Pancreas (tissue), 10 donors: ENCODE measurements around the gene LRIG1. TPM values are rescaled to one million over a fixed set of nuclear protein-coding genes. Genes with fewer than 3 reads are reported as not detected.
"Not testable (repeated sequence)": the region's sequence is repeated elsewhere in the genome, so short reads cannot be mapped to it uniquely, and the experiment has no call there.

Source experiments
- ATAC-seq, 4 donors: fragments of 200-7000 bp; cut with Tn5 transposase; one replicate each; pipeline versions ENCODE4 v1.8.0 to v1.9.1; 2020; ENCODE audit warnings: mild to moderate bottlenecking in 4 of 4, moderate library complexity in 4 of 4
- DNase-seq, 6 donors: peaks; one replicate each; pipeline ENCODE4 v3.0.0-alpha.2; 2020
- FAIRE-seq: peaks from 2 replicates; lab custom pipeline; 2012; peaks lifted over from hg19 to GRCh38; lab: Jason Lieb, UNC
- H3K27ac ChIP-seq, 4 donors: fragments of 200-600 bp; sonication (generic); 1 replicate in 3 of 4; 2 replicates in 1 of 4; pipeline versions ENCODE4 v1.5.0 to v1.8.0; 2020
- H3K27me3 ChIP-seq, 4 donors: fragments of 200-600 bp; one replicate each; pipeline ENCODE4 v1.8.0; 2021
- H3K36me3 ChIP-seq, 3 donors: fragments of 200-600 bp; sonication (generic) in 1 of 3; one replicate each; pipeline versions ENCODE4 v1.5.0 to v1.8.0; 2020 to 2021
- H3K4me1 ChIP-seq, 3 donors: fragments of 200-600 bp; one replicate each; pipeline ENCODE4 v1.8.0; 2021
- H3K4me3 ChIP-seq, 4 donors: fragments of 200-600 bp; sonication (generic) in 2 of 4; one replicate each; pipeline versions ENCODE4 v1.5.0 to v1.8.0; 2020 to 2021
- H3K9me3 ChIP-seq, 4 donors: fragments of 200-600 bp; one replicate each; pipeline ENCODE4 v1.8.0; 2021
- WGBS, 2 donors: extraction: QIAGEN DNeasy Blood & Tissue Kit; methylation state at CpG; one replicate each; pipeline ENCODE4 v1.1.7; 2013; 5-methylcytosine and 5-hydroxymethylcytosine counted together
- intact Hi-C, 3 donors: fragments of 100-400 bp; cut with DNase I; formaldehyde crosslinking; loops; one replicate each; pipeline versions ENCODE4 v1.11.1 to v1.14.2; 2022
- polyA plus RNA-seq, 2 donors: library from polyadenylated mRNA; stranded (reverse); fragments of 200-250 nt; gene quantifications; one replicate each; pipeline ENCODE4 v1.2.3, GENCODE V29; 2013
- total RNA-seq, 6 donors: library from RNA; stranded (reverse); fragmentation: NEBNext Ultra II Directional in 4 of 6; extraction: Animal tissue kit (Norgen Biotek cat#: 25700) in 4 of 6; gene quantifications; one replicate each; pipeline versions ENCODE4 v1.2.1 to v1.2.4, GENCODE V29; 2021 to 2023
- TF ChIP-seq, protein P1 (sequence below), 4 donors: fragments of 200-600 bp; sonication (generic) in 3 of 4; IDR thresholded peaks; one replicate each; pipeline versions ENCODE4 v1.5.0 to v1.8.0; 2021; ENCODE audit warnings: antibody characterized with exemption in 4 of 4
- donor health status: healthy with polysubstance abuse.
- donor health status: DM: no; HTN: no; CAD: no; lungs with moderate emphysema.
- donor health status: DM: no; HTN: no; CAD: no.
- donor health status: control.
- donor health status: control.
- donor health status: Bipolar disorder and iron deficiency.
- donor health status: DM: yes; HTN: yes; CAD: no.
- donor health status: DM: no; HTN: no; CAD: no.
- donor health status: DM: no; HTN: no; CAD: no.
- donor health status: DM: yes; HTN: yes; CAD: no.

Gene LRIG1
- total and polyA plus RNA-seq, 8 donors, result 32.7 to 104 (median 68.0) TPM

DNA sequence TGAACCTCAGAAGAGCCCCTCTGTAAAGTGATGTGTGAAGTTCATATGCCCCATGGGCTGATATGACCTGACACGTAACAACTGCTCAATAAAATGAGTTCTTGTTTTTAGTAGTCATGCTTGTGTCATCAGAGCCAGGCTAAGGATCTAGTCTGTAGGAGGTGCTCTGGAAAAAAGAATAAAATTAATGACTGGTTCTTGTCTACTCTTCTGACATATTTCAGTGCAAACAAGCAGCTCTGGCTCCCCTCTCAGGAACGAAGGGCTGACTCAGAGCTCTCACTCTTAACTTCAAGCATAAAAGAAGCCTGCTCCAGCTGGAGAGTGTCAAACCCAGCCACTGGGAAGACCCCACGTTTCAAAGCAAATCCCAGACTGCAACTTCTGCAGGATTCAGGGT lies 77.0 kb downstream of the LRIG1 start:
- no peaks in the 10 kb centered on the region for H3K9me3 ChIP-seq
- no peak overlapping the region for H3K27ac ChIP-seq
- H3K4me3 ChIP-seq, result no peak overlapping the region
- 18 to 26% methylated on average over 3 of the region's 3 CpGs for WGBS, 2 donors
- H3K27me3 ChIP-seq, result no peaks in the 10 kb centered on the region
- TF ChIP-seq, protein P1, sequence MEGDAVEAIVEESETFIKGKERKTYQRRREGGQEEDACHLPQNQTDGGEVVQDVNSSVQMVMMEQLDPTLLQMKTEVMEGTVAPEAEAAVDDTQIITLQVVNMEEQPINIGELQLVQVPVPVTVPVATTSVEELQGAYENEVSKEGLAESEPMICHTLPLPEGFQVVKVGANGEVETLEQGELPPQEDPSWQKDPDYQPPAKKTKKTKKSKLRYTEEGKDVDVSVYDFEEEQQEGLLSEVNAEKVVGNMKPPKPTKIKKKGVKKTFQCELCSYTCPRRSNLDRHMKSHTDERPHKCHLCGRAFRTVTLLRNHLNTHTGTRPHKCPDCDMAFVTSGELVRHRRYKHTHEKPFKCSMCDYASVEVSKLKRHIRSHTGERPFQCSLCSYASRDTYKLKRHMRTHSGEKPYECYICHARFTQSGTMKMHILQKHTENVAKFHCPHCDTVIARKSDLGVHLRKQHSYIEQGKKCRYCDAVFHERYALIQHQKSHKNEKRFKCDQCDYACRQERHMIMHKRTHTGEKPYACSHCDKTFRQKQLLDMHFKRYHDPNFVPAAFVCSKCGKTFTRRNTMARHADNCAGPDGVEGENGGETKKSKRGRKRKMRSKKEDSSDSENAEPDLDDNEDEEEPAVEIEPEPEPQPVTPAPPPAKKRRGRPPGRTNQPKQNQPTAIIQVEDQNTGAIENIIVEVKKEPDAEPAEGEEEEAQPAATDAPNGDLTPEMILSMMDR (IDR thresholded peaks at IDR 0.05), result no peak
- no peaks in the 10 kb centered on the region for H3K36me3 ChIP-seq
- intact Hi-C loops, result no loop called here
- ATAC-seq (no peak), DNase-seq (peak in 1 of 6 donors; percentile 17), FAIRE-seq (no peak)
- peaks cover 43 to 51% (median 51%) of the 10 kb centered on the region in 3 donors for H3K4me1 ChIP-seq

DNA sequence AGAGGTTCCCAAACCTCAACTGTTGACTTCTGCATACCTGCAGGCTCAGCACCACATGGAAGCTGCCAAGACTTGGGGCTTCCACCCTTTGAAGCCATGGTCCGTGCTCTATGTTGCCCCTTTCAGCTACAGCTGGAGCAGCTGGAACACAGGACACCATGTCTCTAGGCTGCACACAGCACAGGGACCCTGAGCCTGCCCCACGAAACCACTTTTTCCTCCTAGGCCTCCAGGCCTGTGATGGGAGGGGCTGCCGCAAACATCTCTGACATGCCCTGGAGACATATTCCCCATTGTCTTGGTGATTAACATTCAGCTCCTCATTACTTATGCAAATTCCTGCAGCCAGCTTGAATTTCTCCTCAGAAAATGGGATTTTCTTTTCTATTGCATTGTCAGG lies 78.9 kb downstream of the LRIG1 start:
- FAIRE-seq, intact Hi-C loops, H3K36me3 ChIP-seq, ATAC-seq, H3K9me3 ChIP-seq, H3K27ac ChIP-seq, H3K27me3 ChIP-seq, H3K4me3 ChIP-seq: not testable (repeated sequence)
- peaks cover 36 to 44% (median 38%) of the 10 kb centered on the region in 3 donors for H3K4me1 ChIP-seq
- 97 to 98% methylated on average over 3 of the region's 3 CpGs for WGBS, 2 donors
- DNase-seq, result peak in 1 of 6 donors; percentile 38

DNA sequence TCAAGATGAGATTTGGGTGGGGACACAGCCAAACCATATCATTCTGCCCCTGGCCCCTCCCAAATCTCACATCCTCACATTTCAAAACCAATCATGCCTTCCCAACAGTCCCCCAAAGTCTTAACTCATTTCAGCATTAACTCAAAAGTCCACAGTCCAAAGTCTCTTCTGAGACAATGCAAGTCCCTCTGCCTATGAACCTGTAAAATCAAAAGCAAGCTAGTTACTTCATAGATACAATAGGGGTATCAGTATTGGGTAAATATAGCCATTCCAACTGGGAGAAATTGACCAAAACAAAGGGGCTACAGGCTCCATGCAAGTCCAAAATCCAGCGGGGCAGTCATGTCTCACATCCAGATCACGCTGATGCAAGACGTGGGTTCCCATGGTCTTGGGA lies 79.7 kb downstream of the LRIG1 start:
- H3K9me3 ChIP-seq, H3K27ac ChIP-seq, H3K4me3 ChIP-seq, intact Hi-C loops, FAIRE-seq, H3K27me3 ChIP-seq, ATAC-seq, H3K36me3 ChIP-seq: not testable (repeated sequence)
- WGBS, 2 donors, result 84 to 88% methylated on average over 3 of the region's 3 CpGs
- peak in 1 of 6 donors; percentile 42 for DNase-seq
- H3K4me1 ChIP-seq, result peaks cover 32 to 42% (median 40%) of the 10 kb centered on the region in 3 donors

DNA sequence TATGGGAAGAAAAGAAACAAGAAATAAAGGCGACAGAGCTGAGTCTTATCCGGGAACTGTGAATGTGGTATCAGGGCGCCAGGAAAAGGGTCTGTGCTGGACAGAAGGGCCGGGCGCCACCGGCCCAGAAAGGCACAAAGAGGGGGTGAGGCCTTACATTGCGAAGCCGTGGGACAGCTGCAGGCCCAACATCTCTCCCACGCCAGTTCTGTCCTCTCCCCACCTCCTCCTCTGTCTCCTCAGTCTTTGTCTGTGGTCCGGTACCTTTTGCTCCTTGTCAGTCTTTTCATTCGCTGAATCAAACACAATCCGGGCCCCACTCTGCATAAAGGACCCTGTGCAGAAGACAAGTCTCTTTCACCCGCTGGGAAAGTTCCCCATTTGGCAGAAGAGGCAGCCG lies 81.8 kb downstream of the LRIG1 start:
- peak in 1 of 6 donors; percentile 51 for DNase-seq
- H3K4me3 ChIP-seq, result no peak overlapping the region
- peak overlapping the region in 3 of 4 donors; percentile 5 to 47 (median 45) for H3K27ac ChIP-seq
- no peaks in the 10 kb centered on the region for H3K9me3 ChIP-seq
- intact Hi-C loops, result no loop called here
- ATAC-seq, result peak; percentile 17 to 36 (median 29)
- no peak for FAIRE-seq
- 53 to 55% methylated on average over 14 of the region's 14 CpGs for WGBS, 2 donors
- peaks cover 2 to 19% (median 6%) of the 10 kb centered on the region in 3 donors for H3K36me3 ChIP-seq
- H3K4me1 ChIP-seq, result peaks cover 19 to 23% (median 22%) of the 10 kb centered on the region in 3 donors
- H3K27me3 ChIP-seq, result no peaks in the 10 kb centered on the region
- TF ChIP-seq, protein P1 (IDR thresholded peaks at IDR 0.05), result no peak

DNA sequence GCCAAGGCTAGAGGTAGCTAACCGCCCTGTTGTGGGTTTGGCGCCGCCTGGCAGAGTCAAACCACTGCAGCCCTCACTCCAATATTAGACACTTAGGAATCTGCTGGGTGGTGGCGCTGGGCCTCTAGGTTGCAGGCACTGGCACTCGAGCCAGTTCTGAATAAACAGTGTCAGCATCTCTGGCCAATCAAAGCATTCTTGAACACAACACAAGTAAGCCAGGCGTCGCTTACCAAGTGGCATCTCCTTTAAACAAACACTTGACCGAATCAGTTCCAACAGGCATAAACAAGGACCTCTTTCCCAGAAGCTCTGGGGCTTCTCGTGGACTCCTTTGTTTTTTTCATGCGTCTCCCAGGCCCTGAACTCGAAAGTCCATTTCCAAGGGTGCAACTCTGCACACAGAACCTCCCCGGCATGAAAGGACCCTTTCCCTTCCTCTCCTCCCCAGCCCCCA lies 82.3 kb downstream of the LRIG1 start:
- TF ChIP-seq, protein P1 (IDR thresholded peaks at IDR 0.05), result no peak
- peak in 5 of 6 donors; percentile 62 to 75 (median 67) for DNase-seq
- Histone ChIP-seq H3K27ac (peak overlapping the region in 3 of 4 donors; percentile 5 to 47 (median 45)), H3K4me1 (peaks cover 14 to 23% (median 17%) of the 10 kb centered on the region in 3 donors), H3K27me3 (no peaks in the 10 kb centered on the region), H3K9me3 (no peaks in the 10 kb centered on the region), H3K36me3 (peaks cover 3 to 25% (median 6%) of the 10 kb centered on the region in 3 donors), H3K4me3 (no peak overlapping the region)
- peak; percentile 70 to 90 (median 88) for ATAC-seq
- FAIRE-seq, result no peak
- intact Hi-C loops, result no loop called here
- WGBS, 2 donors, result 42 to 46% methylated on average over 12 of the region's 12 CpGs
